ENCODE measurements around the gene CYP4F2. TPM values are rescaled to one million over a fixed set of nuclear protein-coding genes. Genes with fewer than 3 reads are reported as not detected.
"Not testable (repeated sequence)": the region's sequence is repeated elsewhere in the genome, so short reads cannot be mapped to it uniquely, and the experiment has no call there.

Gene CYP4F2
- not detected in 2 replicates for polyA plus RNA-seq (2014; cell fraction: cytosol; rRNA removed)
- polyA plus RNA-seq (2014; cell fraction: nucleus; rRNA removed), result not detected in 2 replicates

- no peak for DNase-seq (ENCODE audit: low spot score)
Observed at GRCh38 chr19:15897738-15898276, at the start of gene CYP4F2. TSS of gene CYP4F2 (minus strand) at chr19:15898074. CDS start at chr19:15897611, 463 bp downstream.

GRCh38 chr19:15945301-15945700 is 47.4 kb upstream of the CYP4F2 start:
- DNase-seq (ENCODE audit: low spot score), result no peak

GRCh38 chr19:15944401-15944800 is 46.5 kb upstream of the CYP4F2 start:
- DNase-seq (ENCODE audit: low spot score), result no peak

- DNase-seq (ENCODE audit: low spot score), result no peak
Observed at GRCh38 chr19:15937771-15938170, 39.9 kb upstream of the CYP4F2 start.

GRCh38 chr19:15936950-15937349 is 39.1 kb upstream of the CYP4F2 start:
- no peak for DNase-seq (ENCODE audit: low spot score)

GRCh38 chr19:15936173-15936572 is 38.3 kb upstream of the CYP4F2 start:
- DNase-seq (ENCODE audit: low spot score), result no peak

- DNase-seq (ENCODE audit: low spot score), result no peak
Observed at GRCh38 chr19:15935167-15935702, 37.4 kb upstream of the CYP4F2 start.

- DNase-seq (ENCODE audit: low spot score), result no peak
Observed at GRCh38 chr19:15934332-15935078, 36.6 kb upstream of the CYP4F2 start, which contains the start of gene CYP4F11. TSS of gene CYP4F11 (minus strand) at chr19:15934529. CDS start at chr19:15934408, 121 bp downstream.

- not testable (repeated sequence) for DNase-seq (ENCODE audit: low spot score)
Observed at GRCh38 chr19:15933761-15934331, 36.0 kb upstream of the CYP4F2 start.

GRCh38 chr19:15928321-15928720 is 30.4 kb upstream of the CYP4F2 start:
- DNase-seq (ENCODE audit: low spot score), result no peak

GRCh38 chr19:15926484-15926883 is 28.6 kb upstream of the CYP4F2 start:
- DNase-seq (ENCODE audit: low spot score), result no peak

GRCh38 chr19:15923702-15924101 is 25.8 kb upstream of the CYP4F2 start:
- no peak for DNase-seq (ENCODE audit: low spot score)

GRCh38 chr19:15922021-15922420 is 24.1 kb upstream of the CYP4F2 start:
- DNase-seq (ENCODE audit: low spot score), result no peak

GRCh38 chr19:15919243-15919642 is 21.4 kb upstream of the CYP4F2 start:
- no peak for DNase-seq (ENCODE audit: low spot score)

- no peak for DNase-seq (ENCODE audit: low spot score)
Observed at GRCh38 chr19:15915109-15915508, 17.2 kb upstream of the CYP4F2 start.

GRCh38 chr19:15913830-15914229 is 16.0 kb upstream of the CYP4F2 start:
- DNase-seq (ENCODE audit: low spot score), result no peak

- no peak for DNase-seq (ENCODE audit: low spot score)
Observed at GRCh38 chr19:15913384-15913783, 15.5 kb upstream of the CYP4F2 start.

GRCh38 chr19:15911599-15912235 is 13.8 kb upstream of the CYP4F2 start:
- no peak for DNase-seq (ENCODE audit: low spot score)

- DNase-seq (ENCODE audit: low spot score), result no peak
Observed at GRCh38 chr19:15905026-15905425, 7.2 kb upstream of the CYP4F2 start.

GRCh38 chr19:15902898-15903297 is 5.0 kb upstream of the CYP4F2 start:
- DNase-seq (ENCODE audit: low spot score), result not testable (repeated sequence)

GRCh38 chr19:15902254-15902653 is 4.4 kb upstream of the CYP4F2 start:
- no peak for DNase-seq (ENCODE audit: low spot score)

GRCh38 chr19:15900504-15900903 is 2.6 kb upstream of the CYP4F2 start:
- no peak for DNase-seq (ENCODE audit: low spot score)
